Occipital lobe (tissue), 2 donors: ENCODE data around the gene CKM. TPM values are rescaled to one million over a fixed set of nuclear protein-coding genes. Genes with fewer than 3 reads are reported as not detected.

Experiments
- DNase-seq: peaks from one replicate; lab custom pipeline; 2025; lab: John Stamatoyannopoulos, UW
- total RNA-seq: library from RNA; depleted of rRNA; stranded (reverse); fragments of >200 nt; gene quantifications from one replicate; pipeline ENCODE4 v1.2.3, GENCODE V29; 2014

Gene CKM
- total RNA-seq, result 1.2 TPM

DNA sequence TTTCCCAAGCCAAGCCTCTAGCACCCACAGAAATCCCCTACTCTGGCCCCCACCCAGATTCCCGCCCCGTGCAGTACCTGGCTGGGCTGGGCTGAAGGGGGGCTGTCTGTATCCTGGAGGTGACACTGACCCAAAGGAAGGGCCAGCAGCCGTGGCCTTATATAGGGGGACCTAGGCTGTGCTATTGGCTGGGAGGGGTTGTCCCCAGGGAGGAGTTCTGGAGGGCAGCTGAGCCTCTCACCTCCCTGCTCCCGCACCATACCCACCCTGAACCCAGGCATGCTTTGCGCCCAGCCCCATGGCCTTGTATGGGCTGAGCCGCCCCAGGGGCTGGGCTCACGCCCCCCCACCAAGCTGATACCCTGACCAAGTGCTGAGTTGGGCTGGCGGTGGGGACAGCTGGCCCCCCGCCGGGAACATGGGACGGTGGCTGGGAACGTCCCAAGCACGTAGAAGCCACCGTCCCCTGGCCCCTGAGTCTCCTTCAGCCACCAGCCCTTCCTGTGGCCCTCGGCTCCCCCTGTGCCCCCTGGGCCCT is at the start of gene CKM:
CKM (minus strand) TSS at position 132 of the 538 bp plus-strand sequence. CDS start 3,162 bp downstream, outside the sequence.
- no peak for DNase-seq

- peak; percentile 99 for DNase-seq
Measured at GRCh38 chr19:45370410-45371204, 47.9 kb upstream of the CKM start, which contains the start of gene ERCC2. ERCC2 (minus strand) TSS chr19:45370573; CDS start chr19:45370540, 33 bp downstream.

- DNase-seq, result no peak
Measured at GRCh38 chr19:45368737-45369340, 46.2 kb upstream of the CKM start.

GRCh38 chr19:45368127-45368526 is 45.5 kb upstream of the CKM start:
- DNase-seq, result no peak

- DNase-seq, result no peak
Measured at GRCh38 chr19:45364696-45365095, 42.0 kb upstream of the CKM start.

- no peak for DNase-seq
Measured at GRCh38 chr19:45363861-45364459, 41.3 kb upstream of the CKM start.

- no peak for DNase-seq
Measured at GRCh38 chr19:45362291-45362690, 39.6 kb upstream of the CKM start.

- no peak for DNase-seq
Measured at GRCh38 chr19:45361608-45362007, 38.9 kb upstream of the CKM start.

DNA sequence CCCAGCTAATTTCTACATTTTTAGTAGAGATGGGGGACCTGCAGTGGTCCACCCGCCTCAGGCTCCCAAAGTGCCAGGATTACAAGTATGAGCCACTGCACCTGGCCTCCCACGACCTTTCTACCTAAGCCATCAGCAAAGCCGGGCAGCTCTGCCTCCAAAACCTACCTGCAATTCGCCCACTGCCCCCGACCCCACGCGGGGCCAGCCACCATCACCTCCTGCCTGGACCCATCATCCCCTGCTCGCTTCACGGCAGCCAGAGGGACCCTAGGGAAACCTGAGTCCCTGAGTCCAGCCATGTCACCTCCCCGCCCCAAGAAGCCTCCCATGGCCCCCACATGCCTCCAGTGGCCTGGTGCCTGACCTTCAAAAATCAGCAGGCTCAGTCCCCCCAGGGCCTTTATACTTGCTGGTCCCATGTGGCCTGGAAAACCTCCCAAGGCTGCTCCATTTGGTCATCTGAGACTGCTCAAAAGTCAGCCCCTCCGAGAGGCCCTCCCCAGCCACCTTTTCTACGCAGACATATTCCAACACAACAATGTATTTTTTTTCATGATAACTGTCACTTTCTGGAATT is 35.6 kb upstream of the CKM start:
- no peak for DNase-seq

- DNase-seq, result no peak
Measured at GRCh38 chr19:45357445-45357783, 34.7 kb upstream of the CKM start.

DNA sequence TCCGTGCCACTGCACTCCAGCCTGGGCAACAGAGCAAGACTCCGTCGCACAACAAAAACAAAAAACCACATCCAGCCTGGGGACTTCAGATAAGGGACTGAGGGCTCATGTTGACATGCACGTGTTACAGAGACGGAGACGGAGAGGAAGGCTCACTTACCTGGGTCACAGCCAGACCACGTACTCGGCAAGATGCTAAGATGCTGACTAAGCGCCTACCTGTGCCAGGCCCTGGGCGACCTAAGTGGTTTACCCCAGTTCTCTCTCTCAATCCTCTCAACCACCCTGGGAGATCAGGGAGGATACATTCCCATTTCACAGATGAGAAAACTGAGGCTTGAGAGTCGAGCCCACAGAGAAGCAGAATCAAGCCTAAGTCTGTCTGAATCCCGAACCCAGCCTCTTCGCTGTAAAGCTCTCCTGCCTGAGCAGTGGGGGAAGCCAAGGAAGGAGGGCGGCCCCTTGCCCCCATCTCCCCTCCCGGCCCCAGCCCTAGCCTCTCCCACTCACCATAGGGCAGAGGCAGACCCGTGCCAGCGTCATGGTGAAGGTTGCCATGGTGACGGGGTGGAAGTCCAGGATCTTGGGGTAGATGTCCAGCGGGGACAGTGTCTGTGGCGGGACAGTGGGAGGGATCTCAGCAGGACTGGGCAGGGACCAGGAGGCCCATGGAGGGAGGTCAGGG is 34.2 kb upstream of the CKM start:
- no peak for DNase-seq

DNA sequence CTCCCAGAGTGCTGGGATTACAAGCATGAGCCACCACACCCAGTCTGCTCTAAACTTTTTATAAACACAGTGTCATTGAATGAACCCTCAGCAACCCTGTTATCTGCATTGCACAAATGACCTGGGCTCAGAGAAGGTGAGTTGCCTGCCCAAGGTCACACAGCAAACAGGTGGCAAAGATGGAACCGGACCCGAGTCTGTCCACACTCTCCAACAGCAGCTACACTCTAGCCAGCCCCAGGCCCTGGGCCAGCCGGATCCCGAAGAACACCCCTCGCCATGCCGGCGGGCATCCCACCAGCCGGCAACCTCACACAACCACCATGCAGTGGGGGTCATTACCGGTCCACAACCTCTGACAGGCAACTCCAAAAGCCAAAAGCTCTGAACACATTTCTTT is 33.2 kb upstream of the CKM start:
- no peak for DNase-seq

DNA sequence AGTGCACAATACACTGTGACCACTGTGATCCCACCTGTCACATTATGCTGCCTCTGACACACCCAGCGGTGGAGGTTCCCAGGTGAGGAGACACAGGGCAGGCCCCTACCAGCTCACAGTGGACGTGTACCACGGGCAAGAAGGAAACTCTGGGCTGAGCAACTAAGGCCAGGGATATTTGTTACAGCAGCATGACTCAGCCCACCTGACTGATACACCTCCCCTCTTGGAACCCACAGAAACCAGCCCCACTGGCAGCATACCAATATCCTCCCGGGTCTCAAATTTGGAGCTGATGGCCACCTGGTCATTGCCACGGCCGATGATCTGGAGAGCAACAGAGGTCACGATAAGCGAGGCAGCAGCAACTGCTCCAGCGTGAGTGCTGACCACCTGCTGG is 32.7 kb upstream of the CKM start:
- no peak for DNase-seq

DNA sequence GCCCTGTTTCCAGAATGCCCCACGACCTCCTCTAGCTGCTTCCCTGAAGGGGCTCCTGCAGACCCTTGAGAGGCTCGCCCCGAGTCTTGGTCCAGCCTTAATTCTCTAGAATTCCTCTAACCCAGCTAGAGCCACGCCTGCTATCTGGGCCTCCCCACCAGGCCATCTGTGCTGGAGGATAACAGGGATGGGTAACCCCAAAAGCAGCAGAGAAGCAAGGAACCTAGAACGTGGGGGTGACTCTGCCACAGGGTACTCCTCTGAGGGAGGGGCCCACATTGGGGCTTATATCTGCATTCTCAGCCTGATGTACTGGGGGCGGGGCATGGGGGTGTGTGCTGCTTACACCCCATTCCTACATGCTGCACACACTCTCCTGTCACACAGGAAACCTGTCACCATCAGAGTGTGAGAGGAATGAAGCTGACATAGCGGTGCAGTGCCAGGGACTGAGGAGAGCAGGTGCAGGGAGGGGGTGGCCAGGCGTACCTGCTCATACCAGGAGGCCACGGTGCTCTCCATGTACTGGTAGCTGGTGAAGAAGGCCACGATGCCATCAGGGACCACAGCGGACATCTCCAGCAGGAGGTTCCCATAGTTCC is 31.7 kb upstream of the CKM start:
- DNase-seq, result no peak

DNA sequence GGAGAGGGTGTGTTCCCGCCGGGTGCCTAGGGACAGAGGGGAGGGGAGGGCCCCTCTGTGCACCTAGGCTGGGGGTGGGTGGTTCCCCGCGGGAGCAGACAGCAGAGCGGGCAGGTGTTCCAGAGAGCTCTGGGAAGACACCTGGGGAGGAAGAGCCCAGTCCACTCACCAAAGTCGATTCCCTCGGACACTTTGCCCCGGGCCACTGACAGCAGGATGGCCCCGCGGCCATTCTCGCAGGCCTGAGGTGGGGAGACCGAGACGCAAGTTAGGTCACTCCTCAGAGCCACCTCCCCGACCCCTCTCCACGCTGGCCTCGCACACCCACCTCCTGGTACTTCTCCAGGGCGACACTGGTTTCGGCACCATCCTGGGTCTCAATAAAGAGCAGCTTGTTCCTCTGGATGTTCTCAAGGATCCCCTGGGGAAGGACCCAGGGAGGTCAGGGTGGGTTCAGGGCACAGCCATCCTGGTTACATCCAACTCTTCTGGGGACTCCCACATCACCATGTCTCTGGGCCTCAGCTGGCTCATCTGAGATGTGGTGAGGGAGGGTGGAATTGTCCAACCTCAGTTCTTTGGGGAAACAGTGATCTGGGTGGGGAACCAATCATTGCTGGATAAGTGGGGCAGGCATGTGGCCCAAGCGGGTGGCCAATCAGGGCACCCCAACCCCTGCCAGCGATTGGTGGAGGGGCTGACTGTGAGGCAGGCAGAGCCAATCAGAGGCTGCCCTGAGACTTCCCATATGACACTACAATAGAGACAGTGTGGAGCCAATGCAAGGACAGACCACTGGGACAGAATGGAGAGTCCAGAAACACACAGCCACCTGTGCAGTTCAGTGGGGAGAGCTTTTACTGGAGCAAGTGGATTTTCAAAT is 30.5 kb upstream of the CKM start:
- no peak for DNase-seq

- no peak for DNase-seq
Measured at GRCh38 chr19:45352471-45352870, 29.8 kb upstream of the CKM start.

GRCh38 chr19:45352062-45352461 is 29.4 kb upstream of the CKM start:
- DNase-seq, result no peak

DNA sequence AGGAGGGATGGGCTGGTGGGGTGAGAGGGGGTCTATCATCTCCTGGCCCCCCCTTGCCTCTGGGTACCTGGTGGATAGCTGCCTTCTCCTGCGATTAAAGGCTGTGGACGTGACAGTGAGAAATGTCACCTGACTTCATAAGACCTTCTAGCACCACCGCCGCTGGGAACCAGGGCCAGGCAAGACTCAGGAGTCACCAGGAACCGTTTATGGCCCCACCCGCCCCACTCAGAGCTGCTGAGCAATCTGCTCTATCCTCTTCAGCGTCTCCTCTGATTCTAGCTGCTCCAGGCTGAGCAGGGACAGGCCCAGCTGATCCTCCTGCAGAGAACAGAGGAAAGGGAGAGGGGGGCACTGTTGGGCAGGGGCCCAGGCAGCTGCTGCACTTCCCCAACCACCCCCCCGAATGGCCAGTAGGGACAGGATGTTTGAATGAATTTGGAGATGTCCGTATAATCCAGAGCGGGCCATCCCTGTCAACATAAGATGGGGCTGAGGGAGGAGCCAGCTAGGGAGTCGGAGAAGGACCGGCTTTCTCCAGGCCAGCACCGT is 28.8 kb upstream of the CKM start:
- no peak for DNase-seq

GRCh38 chr19:45350477-45351058 is 27.9 kb upstream of the CKM start:
- no peak for DNase-seq
